Measurements from ENCODE around the gene CBX4. TPM values are rescaled to one million over a fixed set of nuclear protein-coding genes. Genes with fewer than 3 reads are reported as not detected.

The CBX4 gene
- total RNA-seq, 1 donor from 2014 or later: 11.1 TPM

DNA sequence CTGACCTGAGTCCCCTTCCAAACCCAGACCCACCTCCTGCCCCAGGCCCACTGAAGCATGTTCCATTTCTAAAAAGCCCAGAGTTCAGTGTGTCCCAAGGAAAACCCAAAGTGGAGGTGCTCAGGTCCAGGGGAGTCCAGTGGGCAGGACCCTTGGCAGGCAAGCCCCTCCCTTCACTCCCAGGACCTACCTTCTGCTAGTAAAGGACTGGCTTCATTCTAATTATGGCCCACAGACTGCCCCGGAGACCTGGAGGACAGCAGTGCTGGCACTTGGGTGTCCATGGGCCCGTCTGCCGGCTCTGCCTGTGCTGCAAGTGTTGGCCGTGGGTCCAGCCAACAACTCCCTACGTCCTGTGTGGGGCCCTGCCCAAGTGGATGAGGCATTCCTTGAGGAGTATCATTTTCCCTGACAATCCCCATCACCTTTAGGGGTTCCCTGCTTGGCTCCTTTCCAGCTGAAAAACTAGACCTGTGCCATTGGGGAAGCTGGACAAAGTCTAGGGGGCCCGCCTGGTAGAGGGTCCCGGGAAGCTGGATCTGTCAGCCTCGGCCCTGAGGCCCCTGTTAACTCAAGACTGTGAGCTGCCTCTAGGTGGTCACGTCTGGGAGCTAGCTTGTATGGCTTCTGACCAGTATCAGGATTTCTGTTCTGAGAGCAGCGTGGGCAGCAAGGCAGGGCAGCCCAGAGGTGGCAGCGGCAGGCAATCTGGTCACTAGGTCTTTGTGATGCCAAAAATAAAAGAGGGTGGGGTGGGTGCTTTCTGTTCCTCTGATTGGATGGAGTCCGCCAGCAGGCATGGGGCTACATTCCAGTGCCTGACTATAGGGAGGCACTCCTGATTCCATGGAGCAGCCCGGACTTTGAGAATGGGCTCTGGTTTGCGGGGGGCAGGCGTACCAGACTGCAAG, 53.1 kb downstream of the CBX4 start:
- no peak for DNase-seq

DNA sequence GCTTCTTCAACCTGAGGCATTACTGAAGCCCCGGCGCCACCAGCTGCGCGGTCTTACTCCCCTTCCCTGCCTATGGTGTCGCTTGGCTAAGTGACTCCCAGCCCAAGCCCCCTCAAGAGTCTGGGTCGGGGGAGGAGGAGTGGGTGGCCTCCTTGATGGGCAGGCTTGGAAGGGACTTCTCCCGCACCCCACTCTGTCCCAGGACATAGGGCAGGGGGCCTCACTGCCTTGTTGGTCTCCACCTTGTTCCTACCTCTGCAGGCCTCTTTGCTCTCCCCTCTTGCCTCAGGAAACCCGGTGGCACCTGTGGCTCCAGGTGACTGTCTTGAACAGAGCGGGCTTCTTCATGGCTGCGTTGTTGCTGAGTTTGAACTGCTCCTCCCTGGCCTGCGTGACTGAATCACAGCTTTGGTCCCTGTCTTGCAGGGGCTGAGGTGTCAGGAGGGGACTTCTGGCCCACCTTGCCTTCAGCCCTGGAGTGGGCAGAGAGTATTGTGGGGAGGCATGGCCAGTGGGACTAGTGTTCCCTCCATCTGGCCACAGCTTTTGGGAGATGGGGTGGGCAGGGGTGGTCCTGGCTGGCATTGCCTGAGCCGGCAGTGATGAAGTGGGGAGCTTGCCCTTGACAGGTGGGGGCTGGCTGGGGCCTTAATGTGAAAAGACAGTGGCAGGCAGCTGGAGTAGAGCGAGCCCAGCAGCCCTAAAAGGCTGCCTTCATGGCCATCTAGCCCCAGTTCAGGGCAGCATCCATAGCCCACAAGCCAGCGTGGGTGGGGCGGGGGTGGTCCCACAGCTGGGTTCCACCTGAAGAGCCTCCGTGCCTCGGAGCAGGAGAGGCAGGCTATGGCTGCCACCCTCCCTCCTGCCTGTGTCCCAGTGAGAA, 54.0 kb downstream of the CBX4 start:
- DNase-seq: no peak

DNA sequence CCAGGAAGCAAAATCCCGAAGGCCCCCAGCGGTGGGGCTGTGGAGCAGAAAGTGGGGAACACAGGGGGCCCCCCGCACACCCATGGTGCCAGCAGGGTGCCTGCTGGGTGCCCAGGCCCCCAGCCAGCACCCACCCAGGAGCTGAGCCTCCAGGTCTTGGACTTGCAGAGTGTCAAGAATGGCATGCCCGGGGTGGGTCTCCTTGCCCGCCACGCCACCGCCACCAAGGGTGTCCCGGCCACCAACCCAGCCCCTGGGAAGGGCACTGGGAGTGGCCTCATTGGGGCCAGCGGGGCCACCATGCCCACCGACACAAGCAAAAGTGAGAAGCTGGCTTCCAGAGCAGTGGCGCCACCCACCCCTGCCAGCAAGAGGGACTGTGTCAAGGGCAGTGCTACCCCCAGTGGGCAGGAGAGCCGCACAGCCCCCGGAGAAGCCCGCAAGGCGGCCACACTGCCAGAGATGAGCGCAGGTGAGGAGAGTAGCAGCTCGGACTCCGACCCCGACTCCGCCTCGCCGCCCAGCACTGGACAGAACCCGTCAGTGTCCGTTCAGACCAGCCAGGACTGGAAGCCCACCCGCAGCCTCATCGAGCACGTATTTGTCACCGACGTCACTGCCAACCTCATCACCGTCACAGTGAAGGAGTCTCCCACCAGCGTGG, 54.8 kb downstream of the CBX4 start:
- no peak for DNase-seq

DNA sequence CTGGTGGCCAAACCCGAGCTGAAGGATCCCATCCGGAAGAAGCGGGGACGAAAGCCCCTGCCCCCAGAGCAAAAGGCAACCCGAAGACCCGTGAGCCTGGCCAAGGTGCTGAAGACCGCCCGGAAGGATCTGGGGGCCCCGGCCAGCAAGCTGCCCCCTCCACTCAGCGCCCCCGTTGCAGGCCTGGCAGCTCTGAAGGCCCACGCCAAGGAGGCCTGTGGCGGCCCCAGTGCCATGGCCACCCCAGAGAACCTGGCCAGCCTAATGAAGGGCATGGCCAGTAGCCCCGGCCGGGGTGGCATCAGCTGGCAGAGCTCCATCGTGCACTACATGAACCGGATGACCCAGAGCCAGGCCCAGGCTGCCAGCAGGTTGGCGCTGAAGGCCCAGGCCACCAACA, 55.3 kb downstream of the CBX4 start:
- DNase-seq: no peak

Other genes starting within 250 kb of the CBX4 start
- gene RBFOX3, start 228.4 kb downstream of the CBX4 start, total RNA-seq: not detected in 2 replicates
- gene ENPP7, start 108.5 kb downstream of the CBX4 start, total RNA-seq: not detected in 2 replicates
- 12.9 and 14.1 TPM in 2 replicates for gene CBX2, start 61.3 kb downstream of the CBX4 start, total RNA-seq
- 2.7 and 5.1 TPM in 2 replicates for gene CBX8, start 42.4 kb downstream of the CBX4 start, total RNA-seq
- 44.9 and 61.8 TPM in 2 replicates for gene TBC1D16, start 196.4 kb upstream of the CBX4 start, total RNA-seq
- gene CCDC40, start 197.2 kb upstream of the CBX4 start, total RNA-seq: 1.4 and 2.2 TPM in 2 replicates